ENCODE results near the gene FKBP15.
"Not testable (repeated sequence)": the region's sequence is repeated elsewhere in the genome, so short reads cannot be mapped to it uniquely, and the experiment has no call there.

FKBP15 gene

GRCh38 chr9:113254991-113255390 is 33.9 kb upstream of the FKBP15 start:
- Histone ChIP-seq H3K27me3 (replicated peaks; ENCODE audit: control insufficient read depth, insufficient read depth, low read length, poor library complexity, severe bottlenecking) (no peaks in the 10 kb centered on the region), H3K4me3 (ENCODE audit: insufficient read depth, low read depth, low read length, poor library complexity, severe bottlenecking) (no peak overlapping the region), H3K9me3 (ENCODE audit: control insufficient read depth, low read length) (no peaks in the 10 kb centered on the region), H3K4me1 (ENCODE audit: control insufficient read depth, insufficient read depth, low read length, poor library complexity, severe bottlenecking) (no peaks in the 10 kb centered on the region), H3K36me3 (ENCODE audit: control insufficient read depth, insufficient read depth, low read length) (no peaks in the 10 kb centered on the region), H3K27ac (ENCODE audit: insufficient read depth, low read length, poor library complexity, severe bottlenecking) (no peak overlapping the region)
- DNase-seq: no peak

GRCh38 chr9:113250807-113251206 is 29.7 kb upstream of the FKBP15 start:
- H3K36me3 ChIP-seq (ENCODE audit: control insufficient read depth, insufficient read depth, low read length): no peaks in the 10 kb centered on the region
- no peak overlapping the region for H3K4me3 ChIP-seq (ENCODE audit: insufficient read depth, low read depth, low read length, poor library complexity, severe bottlenecking)
- H3K4me1 ChIP-seq (ENCODE audit: control insufficient read depth, insufficient read depth, low read length, poor library complexity, severe bottlenecking): no peaks in the 10 kb centered on the region
- no peak for DNase-seq
- H3K9me3 ChIP-seq (ENCODE audit: control insufficient read depth, low read length): no peaks in the 10 kb centered on the region
- no peak overlapping the region for H3K27ac ChIP-seq (ENCODE audit: insufficient read depth, low read length, poor library complexity, severe bottlenecking)
- no peaks in the 10 kb centered on the region for H3K27me3 ChIP-seq (replicated peaks; ENCODE audit: control insufficient read depth, insufficient read depth, low read length, poor library complexity, severe bottlenecking)

- H3K27me3 ChIP-seq (replicated peaks; ENCODE audit: control insufficient read depth, insufficient read depth, low read length, poor library complexity, severe bottlenecking); H3K4me1 ChIP-seq (ENCODE audit: control insufficient read depth, insufficient read depth, low read length, poor library complexity, severe bottlenecking); DNase-seq; H3K4me3 ChIP-seq (ENCODE audit: insufficient read depth, low read depth, low read length, poor library complexity, severe bottlenecking); H3K27ac ChIP-seq (ENCODE audit: insufficient read depth, low read length, poor library complexity, severe bottlenecking); H3K36me3 ChIP-seq (ENCODE audit: control insufficient read depth, insufficient read depth, low read length); H3K9me3 ChIP-seq (ENCODE audit: control insufficient read depth, low read length): not testable (repeated sequence)
Measured at GRCh38 chr9:113249661-113250060, 28.6 kb upstream of the FKBP15 start.

GRCh38 chr9:113247640-113248039 is 26.6 kb upstream of the FKBP15 start:
- Histone ChIP-seq H3K9me3 (ENCODE audit: control insufficient read depth, low read length) (no peaks in the 10 kb centered on the region), H3K4me1 (ENCODE audit: control insufficient read depth, insufficient read depth, low read length, poor library complexity, severe bottlenecking) (no peaks in the 10 kb centered on the region), H3K36me3 (ENCODE audit: control insufficient read depth, insufficient read depth, low read length) (no peaks in the 10 kb centered on the region), H3K27me3 (replicated peaks; ENCODE audit: control insufficient read depth, insufficient read depth, low read length, poor library complexity, severe bottlenecking) (no peaks in the 10 kb centered on the region), H3K27ac (ENCODE audit: insufficient read depth, low read length, poor library complexity, severe bottlenecking) (no peak overlapping the region), H3K4me3 (ENCODE audit: insufficient read depth, low read depth, low read length, poor library complexity, severe bottlenecking) (no peak overlapping the region)
- no peak for DNase-seq

- Histone ChIP-seq H3K27ac (ENCODE audit: insufficient read depth, low read length, poor library complexity, severe bottlenecking) (no peak overlapping the region), H3K27me3 (replicated peaks; ENCODE audit: control insufficient read depth, insufficient read depth, low read length, poor library complexity, severe bottlenecking) (no peaks in the 10 kb centered on the region), H3K36me3 (ENCODE audit: control insufficient read depth, insufficient read depth, low read length) (no peaks in the 10 kb centered on the region), H3K4me3 (ENCODE audit: insufficient read depth, low read depth, low read length, poor library complexity, severe bottlenecking) (no peak overlapping the region), H3K9me3 (ENCODE audit: control insufficient read depth, low read length) (no peaks in the 10 kb centered on the region), H3K4me1 (ENCODE audit: control insufficient read depth, insufficient read depth, low read length, poor library complexity, severe bottlenecking) (no peaks in the 10 kb centered on the region)
- DNase-seq: no peak
Measured at GRCh38 chr9:113246928-113247327, 25.9 kb upstream of the FKBP15 start.

GRCh38 chr9:113245894-113246293 is 24.8 kb upstream of the FKBP15 start:
- H3K4me3 ChIP-seq (ENCODE audit: insufficient read depth, low read depth, low read length, poor library complexity, severe bottlenecking): no peak overlapping the region
- H3K36me3 ChIP-seq (ENCODE audit: control insufficient read depth, insufficient read depth, low read length): no peaks in the 10 kb centered on the region
- H3K27ac ChIP-seq (ENCODE audit: insufficient read depth, low read length, poor library complexity, severe bottlenecking): no peak overlapping the region
- no peak for DNase-seq
- H3K9me3 ChIP-seq (ENCODE audit: control insufficient read depth, low read length): no peaks in the 10 kb centered on the region
- no peaks in the 10 kb centered on the region for H3K4me1 ChIP-seq (ENCODE audit: control insufficient read depth, insufficient read depth, low read length, poor library complexity, severe bottlenecking)
- H3K27me3 ChIP-seq (replicated peaks; ENCODE audit: control insufficient read depth, insufficient read depth, low read length, poor library complexity, severe bottlenecking): no peaks in the 10 kb centered on the region

GRCh38 chr9:113244556-113244955 is 23.5 kb upstream of the FKBP15 start:
- DNase-seq: no peak
- no peaks in the 10 kb centered on the region for H3K4me1 ChIP-seq (ENCODE audit: control insufficient read depth, insufficient read depth, low read length, poor library complexity, severe bottlenecking)
- H3K27ac ChIP-seq (ENCODE audit: insufficient read depth, low read length, poor library complexity, severe bottlenecking): no peak overlapping the region
- no peaks in the 10 kb centered on the region for H3K36me3 ChIP-seq (ENCODE audit: control insufficient read depth, insufficient read depth, low read length)
- no peaks in the 10 kb centered on the region for H3K9me3 ChIP-seq (ENCODE audit: control insufficient read depth, low read length)
- no peak overlapping the region for H3K4me3 ChIP-seq (ENCODE audit: insufficient read depth, low read depth, low read length, poor library complexity, severe bottlenecking)
- H3K27me3 ChIP-seq (replicated peaks; ENCODE audit: control insufficient read depth, insufficient read depth, low read length, poor library complexity, severe bottlenecking): no peaks in the 10 kb centered on the region

GRCh38 chr9:113241161-113241560 is 20.1 kb upstream of the FKBP15 start:
- no peak overlapping the region for H3K4me3 ChIP-seq (ENCODE audit: insufficient read depth, low read depth, low read length, poor library complexity, severe bottlenecking)
- H3K27ac ChIP-seq (ENCODE audit: insufficient read depth, low read length, poor library complexity, severe bottlenecking): no peak overlapping the region
- DNase-seq: no peak

GRCh38 chr9:113238859-113239232 is 17.8 kb upstream of the FKBP15 start:
- no peak overlapping the region for H3K4me3 ChIP-seq (ENCODE audit: insufficient read depth, low read depth, low read length, poor library complexity, severe bottlenecking)
- H3K9me3 ChIP-seq (ENCODE audit: control insufficient read depth, low read length): no peaks in the 10 kb centered on the region
- H3K4me1 ChIP-seq (ENCODE audit: control insufficient read depth, insufficient read depth, low read length, poor library complexity, severe bottlenecking): no peaks in the 10 kb centered on the region
- no peak for DNase-seq
- no peaks in the 10 kb centered on the region for H3K36me3 ChIP-seq (ENCODE audit: control insufficient read depth, insufficient read depth, low read length)
- H3K27me3 ChIP-seq (replicated peaks; ENCODE audit: control insufficient read depth, insufficient read depth, low read length, poor library complexity, severe bottlenecking): no peaks in the 10 kb centered on the region
- H3K27ac ChIP-seq (ENCODE audit: insufficient read depth, low read length, poor library complexity, severe bottlenecking): no peak overlapping the region

More at GRCh38 chr9:113241161-113241560, 20.1 kb upstream of the FKBP15 start:
- H3K27me3 ChIP-seq (replicated peaks; ENCODE audit: control insufficient read depth, insufficient read depth, low read length, poor library complexity, severe bottlenecking): no peaks in the 10 kb centered on the region
- no peaks in the 10 kb centered on the region for H3K36me3 ChIP-seq (ENCODE audit: control insufficient read depth, insufficient read depth, low read length)
- no peaks in the 10 kb centered on the region for H3K4me1 ChIP-seq (ENCODE audit: control insufficient read depth, insufficient read depth, low read length, poor library complexity, severe bottlenecking)
- no peaks in the 10 kb centered on the region for H3K9me3 ChIP-seq (ENCODE audit: control insufficient read depth, low read length)

- Histone ChIP-seq H3K4me3 (ENCODE audit: insufficient read depth, low read depth, low read length, poor library complexity, severe bottlenecking) (no peak overlapping the region), H3K36me3 (ENCODE audit: control insufficient read depth, insufficient read depth, low read length) (no peaks in the 10 kb centered on the region), H3K4me1 (ENCODE audit: control insufficient read depth, insufficient read depth, low read length, poor library complexity, severe bottlenecking) (peaks cover 1% of the 10 kb centered on the region), H3K27ac (ENCODE audit: insufficient read depth, low read length, poor library complexity, severe bottlenecking) (no peak overlapping the region), H3K9me3 (ENCODE audit: control insufficient read depth, low read length) (no peaks in the 10 kb centered on the region), H3K27me3 (replicated peaks; ENCODE audit: control insufficient read depth, insufficient read depth, low read length, poor library complexity, severe bottlenecking) (no peaks in the 10 kb centered on the region)
- no peak for DNase-seq
Measured at GRCh38 chr9:113238202-113238858, 17.3 kb upstream of the FKBP15 start.

All from effector memory CD4-positive, alpha-beta T cell (primary cell).